ENCODE data around the gene SINHCAF. TPM values are rescaled to one million over a fixed set of nuclear protein-coding genes. Genes with fewer than 3 reads are reported as not detected.
A peak's percentile ranks its signal among the peaks of the same experiment; 100 is the strongest.
"Not testable (repeated sequence)": the region's sequence is repeated elsewhere in the genome, so short reads cannot be mapped to it uniquely, and the experiment has no call there.

The SINHCAF gene, protein sequence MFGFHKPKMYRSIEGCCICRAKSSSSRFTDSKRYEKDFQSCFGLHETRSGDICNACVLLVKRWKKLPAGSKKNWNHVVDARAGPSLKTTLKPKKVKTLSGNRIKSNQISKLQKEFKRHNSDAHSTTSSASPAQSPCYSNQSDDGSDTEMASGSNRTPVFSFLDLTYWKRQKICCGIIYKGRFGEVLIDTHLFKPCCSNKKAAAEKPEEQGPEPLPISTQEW
- polyA plus RNA-seq (ENCODE audit: insufficient read length in 4 of 4): 100 to 1,000 TPM; 211 to 268 (median 263) TPM

DNA sequence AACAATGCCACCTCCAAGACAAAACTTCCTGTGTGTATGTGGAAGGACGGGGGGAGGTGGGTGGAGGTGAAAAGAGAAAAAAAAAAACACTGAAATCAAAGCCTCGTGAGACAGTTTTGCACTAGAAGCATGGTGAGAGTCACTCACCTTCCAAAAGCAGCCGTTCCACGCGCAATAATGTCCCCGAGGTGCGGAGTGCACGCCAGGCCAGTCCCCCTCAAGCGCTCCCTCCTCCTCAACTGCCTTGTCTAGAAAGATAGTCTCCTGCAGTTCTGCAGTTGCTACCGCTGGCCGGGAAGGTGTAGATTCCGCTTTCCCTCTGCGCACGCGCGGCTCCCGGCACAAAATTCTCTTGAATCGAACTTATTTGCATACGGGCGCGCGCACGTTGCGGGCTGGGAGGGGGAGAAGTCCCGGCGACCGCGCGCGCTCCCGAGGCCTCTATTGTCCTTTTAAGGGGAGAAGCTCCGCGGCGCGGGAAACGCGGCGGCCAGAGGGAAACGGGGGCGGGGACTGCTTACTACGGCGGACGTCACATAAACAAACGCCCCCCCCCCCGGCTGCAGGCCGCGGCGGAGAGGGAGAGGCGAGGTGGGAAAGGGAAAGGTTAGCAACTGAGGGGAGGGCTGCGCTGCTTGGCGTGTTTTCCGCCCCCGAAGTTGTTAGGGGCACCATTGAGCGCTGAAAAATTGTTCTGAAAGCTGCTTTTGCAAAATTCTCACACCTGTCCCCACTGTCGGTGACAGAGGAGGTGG lies at the start of gene SINHCAF:
Gene SINHCAF, minus strand, starts transcription at position 274 of the 755 bp plus-strand sequence. CDS start 27,946 bp downstream, outside the sequence.
- peak; percentile 96 to 100 (median 98) for DNase-seq (ENCODE audit: low read depth in 4 of 4, low spot score in 2 of 4)

GRCh38 chr12:31375422-31375821 lies 49.5 kb upstream of the SINHCAF start:
- DNase-seq (ENCODE audit: low read depth in 4 of 4, low spot score in 2 of 4): not testable (repeated sequence)

DNA sequence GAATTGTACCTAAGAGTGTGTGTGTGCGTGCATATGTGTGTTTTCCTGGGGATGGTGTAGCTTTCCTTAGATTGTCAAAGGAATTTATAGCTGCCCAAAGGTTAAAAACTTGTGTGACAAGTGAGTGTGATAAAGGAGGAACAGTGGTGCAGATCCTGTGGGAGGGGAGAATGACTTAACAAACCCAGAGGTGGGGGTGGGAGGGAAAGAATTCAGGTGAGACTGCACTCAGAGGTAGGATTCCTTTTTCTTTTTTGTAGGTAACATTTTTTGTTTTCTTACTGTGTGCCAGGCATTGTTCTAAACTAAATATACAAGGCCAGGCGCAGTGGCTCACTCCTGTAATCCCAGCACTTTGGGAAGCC lies 45.3 kb upstream of the SINHCAF start:
- DNase-seq (ENCODE audit: low read depth in 4 of 4, low spot score in 2 of 4): peak in 2 of 4 donors; percentile 51 to 56

- peak in 2 of 4 donors; percentile 51 to 74 for DNase-seq (ENCODE audit: low read depth in 4 of 4, low spot score in 2 of 4)
Measured at GRCh38 chr12:31370531-31371255, 44.7 kb upstream of the SINHCAF start.

- peak in 2 of 4 donors; percentile 68 to 74 for DNase-seq (ENCODE audit: low read depth in 4 of 4, low spot score in 2 of 4)
Measured at GRCh38 chr12:31369712-31370521, 44.0 kb upstream of the SINHCAF start.

DNA sequence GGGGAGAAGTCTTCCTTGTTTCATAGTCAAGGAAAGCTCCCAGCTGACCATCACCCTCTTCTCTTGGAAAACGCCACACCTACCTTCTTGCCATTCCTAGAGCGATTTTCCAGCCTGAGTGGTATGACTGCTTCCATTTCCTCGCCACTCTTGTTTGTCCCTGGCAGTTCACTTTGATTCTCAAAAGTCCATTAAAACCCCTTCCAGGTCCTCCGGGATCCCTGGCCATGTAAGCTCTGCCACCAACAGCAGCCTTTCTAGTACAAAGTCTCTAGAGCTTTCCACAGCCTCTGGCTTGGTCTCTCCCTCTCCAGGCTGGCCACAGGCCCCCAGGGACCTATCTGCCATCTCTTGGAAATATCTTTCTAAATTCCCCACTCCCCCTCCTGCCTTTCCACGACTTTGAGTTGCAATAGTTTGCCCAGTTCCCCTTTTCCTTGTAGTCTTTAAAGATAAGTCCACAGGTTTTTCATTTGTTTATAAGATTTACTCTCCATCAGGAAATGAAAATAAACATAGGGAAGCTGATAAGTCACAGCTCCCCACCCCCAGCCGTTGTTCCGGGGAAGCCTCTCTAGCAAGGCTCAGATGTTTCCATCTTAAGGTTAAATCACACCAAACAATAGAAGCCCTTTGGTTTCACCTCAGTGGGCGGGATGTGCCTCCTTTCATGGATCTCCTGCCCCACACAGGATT lies 42.9 kb upstream of the SINHCAF start:
- DNase-seq (ENCODE audit: low read depth in 4 of 4, low spot score in 2 of 4): peak in 1 of 4 donors; percentile 54

DNA sequence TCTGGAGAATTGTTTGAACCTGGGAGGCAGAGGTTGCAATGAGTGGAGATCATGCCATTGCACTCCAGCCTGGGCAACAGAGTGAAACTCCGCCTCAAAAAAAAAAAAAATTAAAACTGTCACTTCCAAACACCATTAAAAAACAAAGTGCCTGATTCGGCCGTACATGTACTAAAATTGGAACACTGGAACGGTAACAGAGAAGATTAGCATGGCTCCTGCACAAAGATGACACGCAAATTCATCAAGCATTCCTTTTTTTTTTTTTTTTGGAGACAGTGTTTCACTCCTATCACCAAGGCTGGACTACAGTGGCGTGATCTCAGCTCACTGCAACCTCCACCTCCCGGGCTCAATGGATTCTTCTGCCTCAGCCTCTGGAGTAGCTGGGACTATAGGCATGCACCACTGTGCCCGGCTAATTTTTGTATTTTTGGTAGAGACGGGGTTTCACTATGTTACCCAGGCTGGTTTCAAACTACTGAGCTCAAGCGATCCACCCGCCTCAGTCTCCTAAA lies 40.2 kb upstream of the SINHCAF start:
- DNase-seq (ENCODE audit: low read depth in 4 of 4, low spot score in 2 of 4): no peak

DNA sequence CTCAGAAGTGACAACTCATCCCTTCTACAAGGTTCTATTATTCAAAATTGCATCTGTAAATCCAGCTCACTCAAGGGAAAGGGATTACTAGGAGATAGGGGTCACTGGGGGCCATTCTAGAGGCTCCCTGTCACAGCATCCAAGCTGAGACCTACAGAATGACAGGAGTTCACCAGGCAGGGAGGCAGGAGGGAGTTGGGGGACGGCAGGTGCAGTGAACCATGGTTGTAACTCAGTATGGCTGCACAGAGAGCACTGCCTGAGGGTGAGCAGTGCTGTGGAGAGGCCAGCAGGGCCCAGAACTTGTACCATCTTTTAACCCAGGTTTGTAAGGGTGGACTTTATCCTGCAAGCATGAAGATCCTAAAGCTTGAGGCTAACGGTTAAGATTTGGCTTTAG lies 37.9 kb upstream of the SINHCAF start:
- no peak for DNase-seq (ENCODE audit: low read depth in 4 of 4, low spot score in 2 of 4)

DNA sequence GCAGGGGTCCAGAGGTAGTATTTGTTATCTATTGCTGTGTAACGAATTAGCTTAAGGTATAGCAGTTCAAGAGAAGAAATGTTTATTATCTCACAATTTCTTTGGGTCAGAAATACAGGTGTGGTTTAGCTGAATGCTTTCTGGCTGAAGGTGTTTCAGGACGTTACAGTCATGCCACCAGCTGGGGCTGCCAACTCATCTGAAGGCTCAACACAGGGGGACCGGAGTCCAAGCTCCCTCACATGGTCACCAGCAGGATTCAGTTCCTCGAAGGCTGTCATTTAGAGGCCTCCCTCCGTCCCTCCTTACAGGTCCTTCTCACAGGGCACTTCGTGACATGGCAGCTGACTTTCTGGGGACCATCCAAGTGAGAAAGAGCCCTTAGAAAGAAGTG lies 37.5 kb upstream of the SINHCAF start:
- no peak for DNase-seq (ENCODE audit: low read depth in 4 of 4, low spot score in 2 of 4)

- no peak for DNase-seq (ENCODE audit: low read depth in 4 of 4, low spot score in 2 of 4)
Measured at GRCh38 chr12:31362759-31363415, 36.9 kb upstream of the SINHCAF start.

- DNase-seq (ENCODE audit: low read depth in 4 of 4, low spot score in 2 of 4): no peak
Measured at GRCh38 chr12:31362115-31362758, 36.3 kb upstream of the SINHCAF start.

GRCh38 chr12:31361730-31362114 lies 35.8 kb upstream of the SINHCAF start:
- no peak for DNase-seq (ENCODE audit: low read depth in 4 of 4, low spot score in 2 of 4)

GRCh38 chr12:31355747-31356107 lies 29.8 kb upstream of the SINHCAF start:
- DNase-seq (ENCODE audit: low read depth in 4 of 4, low spot score in 2 of 4): no peak

GRCh38 chr12:31353750-31354708 lies 28.1 kb upstream of the SINHCAF start:
- DNase-seq (ENCODE audit: low read depth in 4 of 4, low spot score in 2 of 4): peak in 1 of 4 donors; percentile 28

DNA sequence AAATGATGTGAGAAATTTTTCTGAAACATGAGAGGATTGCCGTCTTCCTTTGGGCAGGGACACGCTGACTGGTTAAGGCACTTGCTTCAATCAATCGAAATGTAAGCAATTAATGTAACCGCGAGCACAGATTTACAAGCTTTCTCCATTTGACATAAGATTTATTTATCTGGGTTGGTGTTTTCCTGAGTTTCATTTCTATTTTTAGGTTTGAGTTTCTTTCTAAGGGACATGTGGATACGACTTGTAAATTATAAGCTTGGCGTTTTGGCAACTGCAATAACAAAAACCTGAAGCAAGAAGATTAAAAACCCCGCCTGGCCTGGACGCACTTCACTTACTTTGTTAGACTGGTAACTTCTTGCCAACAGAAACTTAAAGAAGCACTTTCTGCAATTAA lies 20.3 kb upstream of the SINHCAF start:
- no peak for DNase-seq (ENCODE audit: low read depth in 4 of 4, low spot score in 2 of 4)

GRCh38 chr12:31343139-31343538 lies 17.2 kb upstream of the SINHCAF start:
- DNase-seq (ENCODE audit: low read depth in 4 of 4, low spot score in 2 of 4): no peak

GRCh38 chr12:31342286-31342685 lies 16.3 kb upstream of the SINHCAF start:
- DNase-seq (ENCODE audit: low read depth in 4 of 4, low spot score in 2 of 4): no peak
